NCI-H1694 (cell line): ENCODE results near the gene AGBL4.

Source experiments
- DNase-seq: peaks from one replicate; lab custom pipeline; 2025; lab: John Stamatoyannopoulos, UW

The AGBL4 gene

GRCh38 chr1:48889615-48890014 lies 1134.1 kb downstream of the AGBL4 start:
- no peak for DNase-seq

DNA sequence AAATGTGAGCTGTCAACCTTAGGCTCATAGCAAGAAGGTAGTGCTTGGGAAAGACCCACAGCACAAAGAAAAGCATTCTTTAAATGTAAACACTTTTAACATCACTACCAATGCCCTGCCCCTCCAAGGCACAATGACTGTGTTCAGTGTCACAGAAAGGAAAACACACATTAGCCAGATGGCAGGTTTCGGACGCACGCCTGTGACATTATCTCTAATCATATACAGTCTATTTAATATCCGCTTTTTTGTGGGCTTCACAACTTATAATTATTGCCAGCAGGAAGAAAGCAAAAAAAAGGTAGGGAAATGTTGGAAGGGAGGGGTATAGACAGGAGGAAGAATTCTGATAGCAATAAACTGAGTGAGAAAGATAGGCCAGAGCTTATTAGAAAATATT lies 1134.7 kb downstream of the AGBL4 start:
- DNase-seq, result peak; percentile 66

DNA sequence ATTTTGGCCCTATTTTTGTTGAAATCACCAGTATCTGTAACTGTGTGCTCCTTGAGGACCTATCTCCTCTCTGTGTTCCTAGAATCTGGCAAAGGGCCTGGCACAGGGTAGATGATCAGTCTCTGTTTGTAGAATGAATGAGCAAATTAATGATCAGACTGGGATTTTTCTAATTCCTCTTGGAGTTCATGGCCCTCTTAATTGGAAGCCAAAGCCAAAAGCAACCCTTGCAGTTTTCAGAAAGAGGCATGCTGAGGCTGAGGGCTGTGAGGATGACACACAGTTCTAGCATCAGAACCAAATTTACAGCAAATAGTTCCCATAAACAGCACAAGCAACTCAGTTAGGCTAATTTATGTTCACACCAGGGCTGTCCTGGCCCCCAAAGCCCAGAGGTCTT lies 1136.0 kb downstream of the AGBL4 start:
- DNase-seq, result no peak

- no peak for DNase-seq
Measured at GRCh38 chr1:48882020-48882419, 1141.7 kb downstream of the AGBL4 start.

DNA sequence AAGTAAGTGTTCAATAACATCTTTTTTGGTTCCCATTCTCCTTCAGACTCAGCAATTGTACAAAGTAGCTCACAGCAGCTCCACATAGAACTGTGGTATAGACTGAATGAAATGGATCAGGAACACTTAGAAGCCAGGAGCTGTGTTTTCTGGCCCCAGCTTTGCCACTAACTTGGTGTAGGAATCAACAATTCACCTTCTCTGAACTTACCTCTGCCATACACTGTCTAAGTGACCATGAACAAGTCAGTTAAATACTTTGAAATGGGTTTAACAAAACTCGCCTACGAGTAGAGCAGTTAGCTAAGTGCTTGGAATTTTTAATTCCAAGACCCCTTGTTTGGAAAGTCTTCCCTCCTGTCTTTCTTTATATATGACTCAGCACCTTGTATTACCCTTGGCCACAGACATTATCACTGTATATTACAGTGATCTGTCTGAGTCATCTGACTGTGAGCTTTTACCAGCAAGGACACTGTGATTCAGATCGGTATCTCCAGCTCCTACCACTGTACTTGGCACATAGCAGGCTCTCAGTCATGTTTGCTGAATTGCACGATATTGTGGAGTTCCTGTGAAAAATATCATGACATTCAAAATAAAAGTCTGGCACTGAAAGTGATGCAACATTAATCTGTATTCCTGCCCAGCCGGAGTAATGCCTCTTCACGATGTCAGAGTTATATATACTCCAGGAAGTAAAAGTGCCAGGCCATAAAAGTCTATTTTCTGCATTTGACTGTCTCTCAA lies 1145.4 kb downstream of the AGBL4 start:
- DNase-seq, result no peak

- DNase-seq, result no peak
Measured at GRCh38 chr1:48876330-48876785, 1147.4 kb downstream of the AGBL4 start.

- no peak for DNase-seq
Measured at GRCh38 chr1:48875552-48876329, 1148.0 kb downstream of the AGBL4 start.

DNA sequence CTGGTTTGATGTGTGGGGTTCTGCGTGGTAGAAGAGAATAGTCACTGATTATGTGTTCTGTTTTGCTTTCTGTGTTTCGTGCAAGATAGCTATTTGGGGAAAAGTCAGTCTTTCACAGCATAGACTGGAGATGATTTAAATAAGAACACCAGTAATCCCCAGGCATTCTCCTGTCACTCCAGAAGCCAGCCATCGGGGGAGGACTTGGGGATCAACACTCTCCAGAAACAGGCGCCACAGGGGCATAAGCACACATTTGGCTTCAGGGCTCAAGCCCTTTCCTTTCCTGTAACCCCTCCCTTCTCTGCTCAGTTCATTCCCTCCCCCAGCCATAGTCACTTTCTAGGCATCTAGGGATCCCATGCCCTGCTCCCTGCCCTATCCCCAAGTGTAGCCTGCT lies 1149.8 kb downstream of the AGBL4 start:
- no peak for DNase-seq

GRCh38 chr1:48870596-48870995 lies 1153.2 kb downstream of the AGBL4 start:
- DNase-seq, result peak; percentile 20

- no peak for DNase-seq
Measured at GRCh38 chr1:48869116-48869893, 1154.4 kb downstream of the AGBL4 start.

DNA sequence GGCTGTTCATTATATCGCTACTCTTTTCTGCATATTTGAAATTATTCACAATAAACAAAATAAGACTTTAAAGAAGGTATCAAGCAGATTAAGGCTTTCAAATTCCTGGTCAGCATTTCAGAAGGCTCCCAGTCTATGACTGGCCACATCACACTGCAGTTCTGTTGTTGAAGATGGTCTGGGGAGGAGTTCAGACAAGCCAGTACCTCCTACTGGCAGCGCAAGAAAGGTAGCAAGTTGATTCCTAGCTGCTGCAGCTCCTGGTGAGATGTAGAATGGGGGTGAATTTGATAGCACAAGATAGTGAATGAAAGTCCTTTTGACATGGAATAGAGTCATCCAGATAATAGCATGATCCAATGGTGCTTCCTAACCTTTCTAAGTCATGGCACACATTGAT lies 1158.8 kb downstream of the AGBL4 start:
- DNase-seq, result no peak

GRCh38 chr1:48859456-48859855 lies 1164.3 kb downstream of the AGBL4 start:
- DNase-seq, result no peak

DNA sequence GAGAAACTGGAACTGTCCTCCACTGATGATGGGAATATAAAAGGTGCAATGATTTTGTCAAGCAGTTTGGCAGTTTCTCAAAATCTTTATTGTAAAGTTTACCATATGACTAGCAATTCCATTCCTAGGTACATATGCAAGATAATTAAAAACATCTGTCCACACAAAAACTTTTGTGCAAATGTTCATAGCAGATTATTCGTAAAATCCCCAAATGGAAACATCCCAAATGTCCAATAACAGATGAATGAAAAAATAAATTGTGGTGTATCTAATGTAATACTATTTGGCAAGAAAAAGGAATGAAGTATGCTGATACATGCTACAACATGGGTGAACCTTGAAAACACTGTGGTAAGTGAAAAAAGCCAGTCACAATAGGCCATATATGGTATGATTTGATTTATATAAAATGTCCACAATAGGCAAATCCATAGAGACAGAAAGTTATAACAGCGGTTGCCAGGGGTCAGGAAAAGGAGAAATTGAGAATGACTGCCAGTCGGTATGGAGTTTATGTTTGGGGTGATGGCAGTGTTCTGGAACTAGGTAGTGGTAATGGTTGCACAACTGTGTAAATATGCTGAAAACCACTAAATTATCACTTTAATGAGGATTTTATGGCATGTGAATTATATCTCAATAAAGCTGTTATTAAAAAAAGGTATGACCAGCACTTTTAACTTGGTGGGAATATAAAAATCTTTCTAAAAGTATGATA lies 1165.4 kb downstream of the AGBL4 start:
- DNase-seq, result no peak

GRCh38 chr1:48853006-48853405 lies 1170.7 kb downstream of the AGBL4 start:
- no peak for DNase-seq

DNA sequence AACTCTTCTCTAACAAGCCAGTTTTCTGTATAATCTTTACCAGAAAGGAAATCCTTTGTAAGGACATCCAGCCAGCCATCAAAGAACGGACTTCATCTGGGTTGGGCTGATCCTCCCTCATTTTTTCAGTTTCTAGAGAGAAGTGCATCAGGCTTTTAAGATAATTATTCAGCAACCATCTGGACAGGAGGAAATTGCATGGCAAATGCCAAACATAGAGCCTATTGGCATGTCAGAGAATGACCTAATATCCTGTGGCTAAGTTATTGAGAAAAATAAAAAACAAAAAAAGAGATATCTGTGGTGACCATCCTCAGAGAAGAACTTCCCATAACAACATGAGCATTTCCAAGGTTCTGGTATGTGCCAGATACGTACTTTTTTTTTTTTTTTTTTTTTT lies 1172.1 kb downstream of the AGBL4 start:
- DNase-seq, result no peak

DNA sequence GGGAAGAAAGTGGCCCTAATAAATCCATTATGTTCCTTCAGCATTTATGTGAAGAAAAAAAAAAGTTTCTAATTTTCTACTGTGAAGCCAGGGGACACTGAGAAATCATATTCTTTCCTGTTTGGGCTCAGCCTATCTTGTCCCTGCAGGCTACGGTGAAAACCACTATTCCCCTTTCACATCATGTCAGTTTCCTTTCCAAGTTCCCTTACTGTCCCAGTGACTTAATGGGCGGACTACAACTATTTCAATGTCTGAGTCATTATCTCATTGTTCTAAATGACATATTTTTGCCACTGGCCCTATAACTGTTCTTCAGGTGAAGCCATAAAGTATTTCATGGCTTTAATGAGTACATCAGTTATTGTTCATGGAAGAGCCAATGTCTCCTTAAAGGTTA lies 1175.7 kb downstream of the AGBL4 start:
- DNase-seq, result no peak

GRCh38 chr1:48846441-48846840 lies 1177.3 kb downstream of the AGBL4 start:
- DNase-seq, result no peak

DNA sequence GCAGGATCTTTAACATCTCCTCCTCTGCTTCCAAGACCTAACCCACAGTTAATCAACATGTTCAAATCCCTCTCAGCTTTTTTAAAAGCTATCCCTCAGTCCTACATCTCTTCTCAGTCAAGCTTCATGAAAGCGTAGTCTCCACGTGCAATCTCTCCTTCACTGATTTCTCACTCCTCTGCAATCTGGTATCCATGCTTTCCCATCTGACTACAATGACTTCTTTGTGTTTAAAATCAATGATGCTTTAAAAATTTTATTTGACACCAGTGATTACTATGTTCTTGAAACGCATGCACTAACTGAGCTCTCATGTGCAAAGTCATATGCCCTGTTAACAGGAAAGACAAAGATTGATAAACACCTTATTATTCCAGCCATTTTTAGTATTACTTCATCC lies 1179.6 kb downstream of the AGBL4 start:
- DNase-seq, result no peak

- DNase-seq, result no peak
Measured at GRCh38 chr1:48841966-48842365, 1181.8 kb downstream of the AGBL4 start.

DNA sequence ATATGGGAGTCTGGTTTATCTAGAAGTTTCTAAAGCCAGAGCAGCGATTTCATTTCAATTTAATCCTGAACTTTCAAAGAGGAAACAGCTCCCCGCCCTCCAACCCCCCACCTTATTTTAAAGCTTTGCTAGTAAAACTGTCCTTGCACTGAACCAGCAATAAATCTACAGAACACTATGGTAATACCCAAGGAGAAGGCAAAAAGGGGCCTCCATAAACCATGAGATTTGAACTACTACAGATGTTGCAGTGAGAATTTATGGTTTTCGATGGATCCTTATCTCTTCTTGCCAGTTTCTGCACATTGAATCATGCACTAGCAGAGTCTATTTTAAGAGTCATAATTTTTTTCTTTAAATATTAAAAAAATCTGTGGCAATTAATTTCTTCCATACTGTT lies 1182.3 kb downstream of the AGBL4 start:
- no peak for DNase-seq

DNA sequence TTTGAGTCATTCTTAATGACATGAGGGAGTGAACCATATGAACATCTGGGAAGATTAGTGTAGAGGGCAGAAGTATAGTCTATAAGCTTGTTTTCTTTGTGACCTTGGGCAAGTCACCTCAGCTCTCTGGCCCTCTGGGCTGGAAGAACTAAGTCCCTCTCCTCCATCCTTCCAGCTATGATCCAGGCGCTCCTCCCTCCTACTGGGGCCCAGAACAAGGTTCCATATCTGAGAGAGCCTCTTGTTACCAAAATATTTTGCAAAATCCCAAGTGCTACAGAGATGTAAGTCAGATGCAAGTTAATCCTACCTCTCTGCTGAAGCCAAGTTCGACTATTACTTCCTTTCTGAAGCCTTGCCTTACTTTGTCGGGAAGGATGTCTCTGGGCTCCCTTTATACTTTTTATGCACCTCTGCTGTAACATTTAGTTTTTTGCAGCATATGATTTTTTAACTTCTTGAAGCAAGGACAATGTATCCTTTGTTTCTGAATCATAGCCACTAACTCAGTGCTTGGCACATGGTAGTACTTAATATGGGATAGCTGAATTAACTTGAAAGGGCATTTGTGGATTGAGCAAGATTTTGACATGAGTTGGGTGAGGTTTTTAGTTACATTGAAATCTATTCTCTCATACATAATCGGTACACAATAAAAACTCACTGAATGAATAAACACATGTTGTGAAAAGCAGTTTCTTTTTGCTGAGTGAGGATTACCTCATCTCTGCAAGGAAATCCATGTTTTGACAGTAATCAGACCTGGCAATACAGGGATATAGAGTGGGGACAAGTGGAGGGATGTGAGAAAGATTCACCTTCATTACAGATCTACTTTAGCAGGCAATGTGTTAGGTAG lies 1192.4 kb downstream of the AGBL4 start:
- DNase-seq, result no peak
